GM12872 (cell line): ENCODE data around the gene CACNA1G.

Experiments used
- TF ChIP-seq, protein P1 (sequence below): IDR thresholded peaks from 3 replicates; pipeline ENCODE4 v1.5.1; 2011; ENCODE audit warnings: low read depth, mild to moderate bottlenecking, low read length, moderate library complexity; ENCODE audit not compliant: insufficient read depth

Gene CACNA1G

GRCh38 chr17:50539762-50540559 lies 20.6 kb upstream of the CACNA1G start:
- TF ChIP-seq, protein P1, sequence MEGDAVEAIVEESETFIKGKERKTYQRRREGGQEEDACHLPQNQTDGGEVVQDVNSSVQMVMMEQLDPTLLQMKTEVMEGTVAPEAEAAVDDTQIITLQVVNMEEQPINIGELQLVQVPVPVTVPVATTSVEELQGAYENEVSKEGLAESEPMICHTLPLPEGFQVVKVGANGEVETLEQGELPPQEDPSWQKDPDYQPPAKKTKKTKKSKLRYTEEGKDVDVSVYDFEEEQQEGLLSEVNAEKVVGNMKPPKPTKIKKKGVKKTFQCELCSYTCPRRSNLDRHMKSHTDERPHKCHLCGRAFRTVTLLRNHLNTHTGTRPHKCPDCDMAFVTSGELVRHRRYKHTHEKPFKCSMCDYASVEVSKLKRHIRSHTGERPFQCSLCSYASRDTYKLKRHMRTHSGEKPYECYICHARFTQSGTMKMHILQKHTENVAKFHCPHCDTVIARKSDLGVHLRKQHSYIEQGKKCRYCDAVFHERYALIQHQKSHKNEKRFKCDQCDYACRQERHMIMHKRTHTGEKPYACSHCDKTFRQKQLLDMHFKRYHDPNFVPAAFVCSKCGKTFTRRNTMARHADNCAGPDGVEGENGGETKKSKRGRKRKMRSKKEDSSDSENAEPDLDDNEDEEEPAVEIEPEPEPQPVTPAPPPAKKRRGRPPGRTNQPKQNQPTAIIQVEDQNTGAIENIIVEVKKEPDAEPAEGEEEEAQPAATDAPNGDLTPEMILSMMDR: no peak

DNA sequence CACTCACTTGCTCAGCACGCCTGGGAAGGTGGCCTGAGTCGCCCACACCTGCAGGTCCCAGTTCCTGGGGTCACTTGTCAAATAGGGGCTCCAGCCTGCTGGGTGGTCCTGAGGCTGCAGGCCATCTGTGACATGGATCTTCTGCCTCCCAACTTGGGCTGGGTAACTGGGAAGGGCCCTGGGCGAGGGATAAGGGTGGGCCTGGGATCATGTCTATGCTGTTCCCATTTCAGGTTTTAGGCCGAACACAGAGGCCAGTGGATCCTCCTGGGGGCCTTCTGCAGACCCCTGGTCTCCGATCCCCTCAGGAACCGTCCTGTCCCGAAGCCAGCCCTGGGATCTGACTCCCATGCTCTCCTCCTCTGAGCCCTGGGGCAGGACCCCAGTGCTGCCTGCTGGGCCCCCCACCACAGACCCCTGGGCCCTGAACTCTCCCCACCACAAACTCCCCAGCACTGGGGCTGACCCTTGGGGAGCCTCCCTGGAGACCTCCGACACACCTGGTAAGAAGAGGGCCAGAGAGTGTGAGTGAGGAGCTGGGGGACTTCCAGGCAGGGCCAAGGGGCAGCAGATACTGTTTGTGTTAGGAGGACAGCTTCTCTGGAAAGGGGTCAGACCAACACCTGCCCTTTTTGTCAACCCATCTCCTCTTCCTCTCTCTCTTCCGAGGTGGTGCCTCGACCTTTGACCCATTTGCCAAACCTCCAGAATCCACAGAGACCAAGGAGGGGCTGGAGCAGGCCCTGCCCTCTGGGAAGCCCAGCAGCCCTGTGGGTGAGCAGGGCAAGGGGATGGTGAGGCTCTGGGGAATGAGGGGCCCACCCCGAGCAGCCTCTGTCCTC lies 19.7 kb upstream of the CACNA1G start:
- TF ChIP-seq, protein P1: no peak

GRCh38 chr17:50541402-50541715 lies 19.2 kb upstream of the CACNA1G start:
- TF ChIP-seq, protein P1: no peak

DNA sequence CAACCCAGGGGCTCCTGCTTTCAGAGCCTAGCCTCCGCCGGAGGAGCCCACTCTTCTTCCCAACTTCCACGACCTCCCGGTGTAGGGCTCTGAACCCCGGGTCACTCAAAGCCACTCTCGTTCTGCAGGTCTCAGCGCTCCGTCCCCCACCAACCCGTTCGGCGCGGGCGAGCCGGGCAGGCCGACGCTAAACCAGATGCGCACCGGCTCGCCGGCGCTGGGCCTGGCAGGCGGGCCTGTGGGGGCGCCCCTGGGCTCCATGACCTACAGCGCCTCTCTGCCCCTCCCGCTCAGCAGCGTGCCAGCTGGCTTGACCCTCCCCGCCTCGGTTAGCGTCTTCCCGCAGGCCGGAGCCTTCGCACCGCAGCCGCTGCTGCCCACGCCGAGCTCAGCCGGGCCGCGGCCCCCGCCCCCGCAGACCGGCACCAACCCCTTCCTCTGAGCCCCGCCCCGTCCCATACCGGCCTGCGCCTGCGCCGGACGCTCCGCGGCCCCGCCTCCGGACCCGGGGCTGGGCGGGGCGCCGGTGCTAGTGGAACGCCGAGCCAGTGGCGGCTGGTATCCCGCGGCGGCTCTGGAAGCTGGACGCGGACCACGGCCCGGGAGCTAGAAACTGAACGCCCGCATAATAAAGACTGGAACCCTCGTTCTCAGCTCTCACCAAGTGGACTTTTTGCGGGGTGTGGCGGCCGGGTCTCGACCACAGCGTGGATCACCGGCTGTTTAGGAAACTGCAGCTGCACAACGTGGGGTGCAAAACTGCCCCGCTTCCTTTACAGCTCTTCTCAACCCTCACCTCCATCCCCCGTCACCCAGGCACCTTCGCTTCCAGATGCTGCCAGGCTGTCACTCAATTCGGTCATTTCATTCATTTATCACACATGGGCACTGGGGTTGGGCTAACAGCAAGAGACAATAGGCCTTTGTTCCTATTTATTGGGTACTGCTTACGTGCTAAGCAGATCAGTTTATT lies 18.5 kb upstream of the CACNA1G start:
- TF ChIP-seq, protein P1: peak; percentile 44

DNA sequence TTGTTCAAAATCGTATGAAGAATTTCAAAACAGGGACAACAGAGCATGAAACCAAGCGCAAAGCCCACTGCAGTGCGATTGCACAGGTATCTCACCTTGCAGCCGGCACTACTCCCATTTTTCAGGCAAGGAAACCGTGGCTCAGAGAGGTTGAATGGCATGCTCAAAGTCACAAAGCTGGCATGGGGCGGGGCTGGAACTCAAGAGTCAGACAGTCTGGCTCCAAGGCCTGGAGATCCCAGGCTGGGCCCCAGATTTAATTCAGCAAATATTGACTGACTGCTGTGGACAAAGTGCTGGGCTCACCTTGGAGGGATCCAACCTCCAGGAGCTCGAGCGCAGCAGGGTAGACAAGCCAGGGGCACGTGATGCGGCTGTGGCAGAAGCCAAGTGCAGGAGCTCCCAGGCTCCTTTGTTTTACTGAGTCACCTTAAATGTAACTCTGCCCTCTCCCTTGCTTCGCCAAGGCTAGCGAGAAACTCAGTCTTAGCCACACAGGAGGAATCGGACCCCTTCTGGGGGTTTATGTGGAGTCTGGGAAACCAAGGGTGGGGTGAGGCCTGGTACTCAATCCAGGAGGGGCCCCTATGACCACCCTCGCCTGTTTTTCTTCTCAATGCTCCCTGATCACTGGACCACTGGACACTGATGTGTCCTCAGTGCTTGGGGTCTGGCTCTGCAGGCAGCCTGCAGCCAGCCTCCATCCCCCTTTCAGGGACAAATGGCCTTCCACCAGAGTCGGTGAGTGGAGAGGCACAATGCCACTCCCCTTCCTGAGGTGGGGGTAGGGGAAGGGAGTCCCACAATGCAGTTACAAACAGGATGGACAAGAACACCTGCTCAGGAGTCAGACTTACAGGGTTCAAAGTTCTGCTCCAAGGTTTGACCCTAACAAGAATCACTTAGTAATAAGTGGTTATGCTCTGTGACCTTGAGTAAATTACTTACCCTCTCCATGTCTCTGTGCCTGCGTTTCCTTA lies 17.4 kb upstream of the CACNA1G start:
- TF ChIP-seq, protein P1: no peak

DNA sequence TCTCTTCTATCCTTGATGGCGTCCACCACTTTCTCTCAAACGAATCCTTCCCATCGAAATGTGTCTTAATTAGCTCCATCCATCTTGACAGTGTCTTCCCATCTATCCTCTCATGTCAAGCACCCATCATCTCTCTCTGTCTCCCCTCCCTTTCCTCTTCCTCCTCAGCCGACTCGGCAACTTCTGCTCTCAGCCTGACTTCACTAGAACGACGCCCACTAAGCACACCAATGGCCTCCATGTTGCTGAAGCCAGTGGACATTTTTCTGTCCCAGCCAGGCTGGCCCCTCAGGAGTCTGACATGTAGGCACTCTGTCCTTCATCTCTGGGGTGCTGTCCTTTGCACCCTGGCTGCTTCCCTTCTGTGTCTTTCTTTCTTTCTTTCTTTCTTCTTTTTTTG lies 16.0 kb upstream of the CACNA1G start:
- TF ChIP-seq, protein P1: no peak
